ENCODE results near the gene FTO.

Gene FTO

GRCh38 chr16:53804467-53804866, 100.5 kb downstream of the FTO start:
- no peaks in the 10 kb centered on the region for H3K36me3 ChIP-seq (ENCODE audit: low read length)
- no peaks in the 10 kb centered on the region for H3K27me3 ChIP-seq (ENCODE audit: low read length)
- H3K9me3 ChIP-seq (ENCODE audit: insufficient read depth, low read length), result no peaks in the 10 kb centered on the region
- H3K9ac ChIP-seq (ENCODE audit: low read length), result no peak overlapping the region
- TF ChIP-seq CTCF (IDR thresholded peaks at IDR 0.05; ENCODE audit: insufficient read depth, low read length, poor library complexity, severe bottlenecking) (no peak), EZH2phosphoT487 (conservative IDR thresholded peaks at IDR 0.05; ENCODE audit: low read length) (no peak)
- no peak overlapping the region for H2AFZ ChIP-seq (ENCODE audit: low read depth, low read length, severe bottlenecking)
- no peaks in the 10 kb centered on the region for H3K9me2 ChIP-seq (replicated peaks; ENCODE audit: insufficient read depth, low read length)
- H3K27ac ChIP-seq (ENCODE audit: low read depth, low read length), result no peak overlapping the region
- H3K4me3 ChIP-seq (ENCODE audit: insufficient read depth, low read length, poor library complexity, severe bottlenecking), result no peak overlapping the region
- H3F3A ChIP-seq (ENCODE audit: insufficient read depth), result no peaks in the 10 kb centered on the region
- no peaks in the 10 kb centered on the region for H4K20me1 ChIP-seq (ENCODE audit: low read depth, low read length)
- peaks cover 5% of the 10 kb centered on the region; the same call in 1 of the 2 replicates for H3K79me2 ChIP-seq (ENCODE audit: insufficient read depth, low read length)
- no peak overlapping the region for H3K4me2 ChIP-seq (ENCODE audit: low read depth, low read length, poor library complexity, severe bottlenecking)

GRCh38 chr16:53805113-53805512, 101.2 kb downstream of the FTO start:
- H3K79me2 ChIP-seq (ENCODE audit: insufficient read depth, low read length), result peaks cover 5% of the 10 kb centered on the region; the same call in 1 of the 2 replicates
- no peak overlapping the region for H3K27ac ChIP-seq (ENCODE audit: low read depth, low read length)
- H3K9me3 ChIP-seq (ENCODE audit: insufficient read depth, low read length), result no peaks in the 10 kb centered on the region
- no peaks in the 10 kb centered on the region for H3F3A ChIP-seq (ENCODE audit: insufficient read depth)
- H3K4me2 ChIP-seq (ENCODE audit: low read depth, low read length, poor library complexity, severe bottlenecking), result no peak overlapping the region
- H2AFZ ChIP-seq (ENCODE audit: low read depth, low read length, severe bottlenecking), result no peak overlapping the region
- no peaks in the 10 kb centered on the region for H3K27me3 ChIP-seq (ENCODE audit: low read length)
- TF ChIP-seq EZH2phosphoT487 (conservative IDR thresholded peaks at IDR 0.05; ENCODE audit: low read length) (no peak), CTCF (IDR thresholded peaks at IDR 0.05; ENCODE audit: insufficient read depth, low read length, poor library complexity, severe bottlenecking) (no peak)
- H3K9me2 ChIP-seq (replicated peaks; ENCODE audit: insufficient read depth, low read length), result no peaks in the 10 kb centered on the region
- no peak overlapping the region for H3K4me3 ChIP-seq (ENCODE audit: insufficient read depth, low read length, poor library complexity, severe bottlenecking)
- H3K36me3 ChIP-seq (ENCODE audit: low read length), result no peaks in the 10 kb centered on the region
- H4K20me1 ChIP-seq (ENCODE audit: low read depth, low read length), result no peaks in the 10 kb centered on the region
- H3K9ac ChIP-seq (ENCODE audit: low read length), result no peak overlapping the region

DNA sequence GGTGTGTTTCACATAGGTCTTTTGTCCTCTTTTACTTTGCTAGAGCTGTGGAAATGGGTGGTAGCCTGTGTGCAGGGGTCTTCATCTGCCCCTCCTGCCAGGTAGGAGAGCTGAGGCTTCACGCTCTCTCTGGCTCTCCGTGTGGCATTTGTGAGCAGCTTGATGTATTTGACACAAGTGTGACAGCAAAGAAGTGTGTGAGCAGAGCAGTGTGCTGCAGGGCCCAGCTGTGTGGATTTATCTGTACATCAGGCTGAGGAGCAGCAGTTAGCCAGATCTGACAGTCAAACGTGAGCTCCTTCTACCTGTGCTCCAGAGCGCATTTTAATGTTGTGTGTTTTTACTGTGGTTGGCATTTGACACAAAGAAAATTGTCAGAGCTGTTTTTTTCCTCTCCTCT, 101.8 kb downstream of the FTO start:
- Histone ChIP-seq H3K9me2 (replicated peaks; ENCODE audit: insufficient read depth, low read length) (no peaks in the 10 kb centered on the region), H3F3A (ENCODE audit: insufficient read depth) (no peaks in the 10 kb centered on the region), H2AFZ (ENCODE audit: low read depth, low read length, severe bottlenecking) (no peak overlapping the region), H3K36me3 (ENCODE audit: low read length) (no peaks in the 10 kb centered on the region), H3K27ac (ENCODE audit: low read depth, low read length) (no peak overlapping the region), H3K4me2 (ENCODE audit: low read depth, low read length, poor library complexity, severe bottlenecking) (no peak overlapping the region), H3K4me3 (ENCODE audit: insufficient read depth, low read length, poor library complexity, severe bottlenecking) (no peak overlapping the region), H4K20me1 (ENCODE audit: low read depth, low read length) (no peaks in the 10 kb centered on the region), H3K9me3 (ENCODE audit: insufficient read depth, low read length) (no peaks in the 10 kb centered on the region), H3K9ac (ENCODE audit: low read length) (no peak overlapping the region), H3K27me3 (ENCODE audit: low read length) (no peaks in the 10 kb centered on the region), H3K79me2 (ENCODE audit: insufficient read depth, low read length) (peaks cover 5% of the 10 kb centered on the region; the same call in 1 of the 2 replicates)
- TF ChIP-seq CTCF (IDR thresholded peaks at IDR 0.05; ENCODE audit: insufficient read depth, low read length, poor library complexity, severe bottlenecking) (no peak), EZH2phosphoT487 (conservative IDR thresholded peaks at IDR 0.05; ENCODE audit: low read length) (no peak)
